Uterus (tissue), 2 donors: ENCODE measurements around the gene ST7.

Experiments
- POLR2A ChIP-seq, 2 donors: fragments of 450-650 bp; IDR thresholded peaks; one replicate each; pipeline ENCODE4 v1.6.1; 2016; ENCODE audit warnings: antibody characterized with exemption in 2 of 2, mild to moderate bottlenecking in 1 of 2, moderate library complexity in 1 of 2
- TF ChIP-seq, protein P1 (sequence below), 4 experiments: fragments of 200-600 bp in 2 of 4; fragments of 450-650 bp in 2 of 4; sonication (generic) in 2 of 4; IDR thresholded peaks; one replicate each; pipeline ENCODE4 v1.5.1; 2016 to 2019; ENCODE audit warnings: antibody characterized with exemption in 4 of 4, mild to moderate bottlenecking in 2 of 4, moderate library complexity in 1 of 4

DNA sequence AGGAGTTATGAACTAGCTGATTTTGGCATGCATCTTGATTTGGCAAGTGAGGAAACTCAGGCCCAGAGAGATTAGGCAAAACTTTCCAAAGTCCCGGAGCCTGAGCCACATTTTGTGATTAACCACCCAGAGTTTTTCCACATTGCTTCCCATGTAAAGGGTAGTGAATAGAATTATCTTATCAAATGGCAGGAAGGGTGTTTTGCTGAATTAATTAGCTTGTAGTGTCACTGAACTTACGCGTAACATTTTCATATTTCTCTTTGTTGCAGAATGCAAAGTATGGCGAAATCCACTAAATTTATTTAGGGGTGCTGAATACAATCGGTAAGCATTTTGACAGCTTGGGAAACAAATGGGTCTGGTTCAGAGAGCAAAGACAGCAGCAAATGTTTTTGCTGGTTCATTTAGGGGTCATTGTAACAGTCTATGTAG, 176.2 kb downstream of the ST7 start:
- TF ChIP-seq, protein P1, sequence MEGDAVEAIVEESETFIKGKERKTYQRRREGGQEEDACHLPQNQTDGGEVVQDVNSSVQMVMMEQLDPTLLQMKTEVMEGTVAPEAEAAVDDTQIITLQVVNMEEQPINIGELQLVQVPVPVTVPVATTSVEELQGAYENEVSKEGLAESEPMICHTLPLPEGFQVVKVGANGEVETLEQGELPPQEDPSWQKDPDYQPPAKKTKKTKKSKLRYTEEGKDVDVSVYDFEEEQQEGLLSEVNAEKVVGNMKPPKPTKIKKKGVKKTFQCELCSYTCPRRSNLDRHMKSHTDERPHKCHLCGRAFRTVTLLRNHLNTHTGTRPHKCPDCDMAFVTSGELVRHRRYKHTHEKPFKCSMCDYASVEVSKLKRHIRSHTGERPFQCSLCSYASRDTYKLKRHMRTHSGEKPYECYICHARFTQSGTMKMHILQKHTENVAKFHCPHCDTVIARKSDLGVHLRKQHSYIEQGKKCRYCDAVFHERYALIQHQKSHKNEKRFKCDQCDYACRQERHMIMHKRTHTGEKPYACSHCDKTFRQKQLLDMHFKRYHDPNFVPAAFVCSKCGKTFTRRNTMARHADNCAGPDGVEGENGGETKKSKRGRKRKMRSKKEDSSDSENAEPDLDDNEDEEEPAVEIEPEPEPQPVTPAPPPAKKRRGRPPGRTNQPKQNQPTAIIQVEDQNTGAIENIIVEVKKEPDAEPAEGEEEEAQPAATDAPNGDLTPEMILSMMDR (IDR thresholded peaks at IDR 0.05), result no peak
- no peak for TF ChIP-seq POLR2A (IDR thresholded peaks at IDR 0.05)
